Measurements from ENCODE around the gene MLLT6.

DNA sequence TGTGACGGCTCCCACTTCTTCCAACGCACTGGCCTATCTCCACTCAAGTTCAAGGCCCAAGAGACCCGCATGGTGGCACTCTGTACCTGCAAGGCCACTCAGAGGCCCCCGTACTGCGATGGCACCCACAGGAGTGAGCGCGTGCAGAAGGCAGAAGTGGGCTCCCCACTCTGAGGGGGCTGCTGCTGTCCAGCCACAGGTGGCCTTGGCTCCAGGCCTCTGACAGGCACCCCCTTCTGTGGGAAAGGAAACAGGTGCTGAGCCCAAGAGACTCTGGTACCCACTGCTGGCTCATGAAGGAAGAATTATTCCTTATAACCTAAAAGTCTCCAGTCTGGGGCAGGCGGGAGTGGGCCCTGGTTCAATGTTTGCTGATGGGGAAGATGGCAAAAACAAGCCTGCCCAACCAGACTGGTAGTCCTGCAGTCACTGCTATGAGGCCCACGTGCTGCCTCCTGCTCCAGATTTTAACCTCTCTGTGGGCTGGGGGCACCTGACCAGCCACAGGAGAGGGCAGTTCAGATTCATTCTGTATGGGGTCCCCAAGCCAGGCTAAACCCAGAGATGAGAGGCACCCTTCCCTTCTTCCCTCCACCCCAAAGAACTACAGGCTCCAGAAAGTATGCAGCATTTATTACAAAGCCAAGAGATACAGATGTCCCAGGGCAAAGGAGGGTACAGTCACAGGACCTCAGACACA is 28.4 kb downstream of the MLLT6 start:
- TF ChIP-seq, protein P1, sequence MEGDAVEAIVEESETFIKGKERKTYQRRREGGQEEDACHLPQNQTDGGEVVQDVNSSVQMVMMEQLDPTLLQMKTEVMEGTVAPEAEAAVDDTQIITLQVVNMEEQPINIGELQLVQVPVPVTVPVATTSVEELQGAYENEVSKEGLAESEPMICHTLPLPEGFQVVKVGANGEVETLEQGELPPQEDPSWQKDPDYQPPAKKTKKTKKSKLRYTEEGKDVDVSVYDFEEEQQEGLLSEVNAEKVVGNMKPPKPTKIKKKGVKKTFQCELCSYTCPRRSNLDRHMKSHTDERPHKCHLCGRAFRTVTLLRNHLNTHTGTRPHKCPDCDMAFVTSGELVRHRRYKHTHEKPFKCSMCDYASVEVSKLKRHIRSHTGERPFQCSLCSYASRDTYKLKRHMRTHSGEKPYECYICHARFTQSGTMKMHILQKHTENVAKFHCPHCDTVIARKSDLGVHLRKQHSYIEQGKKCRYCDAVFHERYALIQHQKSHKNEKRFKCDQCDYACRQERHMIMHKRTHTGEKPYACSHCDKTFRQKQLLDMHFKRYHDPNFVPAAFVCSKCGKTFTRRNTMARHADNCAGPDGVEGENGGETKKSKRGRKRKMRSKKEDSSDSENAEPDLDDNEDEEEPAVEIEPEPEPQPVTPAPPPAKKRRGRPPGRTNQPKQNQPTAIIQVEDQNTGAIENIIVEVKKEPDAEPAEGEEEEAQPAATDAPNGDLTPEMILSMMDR (IDR thresholded peaks at IDR 0.05; ENCODE audit: insufficient read depth, low read depth, low read length), result no peak
- no peak for TF ChIP-seq EZH2 (IDR thresholded peaks at IDR 0.05; ENCODE audit: insufficient read depth, low read length)

All from astrocyte (in vitro differentiated cells and primary cell).